Fibroblast of the aortic adventitia (primary cell): ENCODE measurements around the gene ABCG4. TPM values are rescaled to one million over a fixed set of nuclear protein-coding genes. Genes with fewer than 3 reads are reported as not detected.

ENCODE experiments used
- DNase-seq: peaks from one replicate; pipeline ENCODE4 v3.0.0-alpha.2; 2010; ENCODE audit warnings: low read depth
- H3K4me3 ChIP-seq: 2 replicates; pipeline ENCODE4 v1.5.1; 2011; ENCODE audit warnings: low read depth, mild to moderate bottlenecking, control low read depth, low read length, moderate library complexity
- CTCF ChIP-seq: IDR thresholded peaks from 2 replicates; pipeline ENCODE4 v1.5.1; 2011; ENCODE audit warnings: mild to moderate bottlenecking, low read length, control low read depth, inconsistent platforms; ENCODE audit not compliant: insufficient read depth
- total RNA-seq: library from RNA; depleted of rRNA; stranded (reverse); fragments of >200 nt; gene quantifications from 2 replicates; pipeline ENCODE4 v1.2.3, GENCODE V29; 2012; ENCODE audit warnings: low replicate concordance

The ABCG4 gene
- total RNA-seq, 1 donor = not detected

- no peak for DNase-seq
- no peak for TF ChIP-seq CTCF
- H3K4me3 ChIP-seq = no peak overlapping the region
These were observed 38.4 kb upstream of the ABCG4 start for GRCh38 chr11:119110439-119110838.

GRCh38 chr11:119111361-119111925 lies 37.4 kb upstream of the ABCG4 start:
- DNase-seq = no peak
- H3K4me3 ChIP-seq = no peak overlapping the region
- TF ChIP-seq CTCF = no peak

GRCh38 chr11:119112314-119113020 lies 36.4 kb upstream of the ABCG4 start:
- no peak for TF ChIP-seq CTCF
- no peak for DNase-seq

DNA sequence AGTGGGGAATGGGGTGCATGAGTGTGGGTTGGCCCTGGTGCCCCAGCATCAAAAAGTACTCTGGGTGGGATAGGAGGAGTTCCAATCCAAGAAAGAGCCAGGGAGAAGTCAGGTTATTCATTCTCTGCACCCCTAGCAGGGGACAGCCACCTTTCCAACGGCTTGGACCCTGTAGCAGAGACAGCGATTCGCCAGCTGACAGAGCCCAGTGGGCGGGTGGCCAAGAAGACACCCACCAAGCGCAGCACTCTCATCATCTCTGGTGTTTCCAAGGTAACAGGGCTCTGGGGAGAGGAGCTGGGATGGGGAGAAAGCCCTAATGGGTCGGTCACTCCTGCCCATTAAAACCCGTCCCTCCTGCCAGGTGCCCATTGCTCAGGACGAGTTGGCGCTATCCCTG lies 35.1 kb upstream of the ABCG4 start:
- no peak overlapping the region for H3K4me3 ChIP-seq
- no peak for TF ChIP-seq CTCF
- no peak for DNase-seq

More at GRCh38 chr11:119112314-119113020, 36.4 kb upstream of the ABCG4 start:
- H3K4me3 ChIP-seq = no peak overlapping the region

- no peak for DNase-seq
- TF ChIP-seq CTCF = no peak
- no peak overlapping the region for H3K4me3 ChIP-seq
These were observed 34.5 kb upstream of the ABCG4 start for GRCh38 chr11:119114351-119114750.

- no peak for DNase-seq
- TF ChIP-seq CTCF = no peak
These were observed 33.2 kb upstream of the ABCG4 start for GRCh38 chr11:119115484-119116234.

More at GRCh38 chr11:119115484-119116234, 33.2 kb upstream of the ABCG4 start:
- no peak overlapping the region for H3K4me3 ChIP-seq
